Measurements from ENCODE around the gene NAV2.

NAV2 gene
- total RNA-seq: 1.3 to 1.9 reads per million in 2 donors

- DNase-seq: peak; percentile 50 to 84 (median 64)
Observed at GRCh38 chr11:19712281-19713195, at the start of gene NAV2. Gene NAV2 (plus strand): TSS chr11:19712837. CDS start chr11:19713696, 859 bp downstream.

DNA sequence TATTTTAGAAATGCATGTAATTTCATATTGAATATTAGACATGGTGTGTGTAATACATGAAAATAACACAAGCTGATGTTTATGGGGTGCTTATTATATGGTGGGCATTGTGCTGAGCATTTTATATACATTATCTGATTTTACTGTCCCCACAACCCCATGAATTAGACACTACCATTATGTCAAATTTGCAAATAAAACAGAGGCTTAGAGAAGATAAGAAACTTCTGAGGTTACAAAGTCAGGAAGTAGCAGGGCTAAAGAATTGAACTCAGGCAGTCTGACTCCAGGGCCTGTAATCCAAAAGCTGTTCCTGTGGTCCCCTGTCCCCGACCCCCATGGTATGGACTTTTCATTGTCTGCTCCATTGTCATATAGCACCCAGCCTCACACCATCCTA, 49.4 kb upstream of the NAV2 start:
- DNase-seq: no peak

DNA sequence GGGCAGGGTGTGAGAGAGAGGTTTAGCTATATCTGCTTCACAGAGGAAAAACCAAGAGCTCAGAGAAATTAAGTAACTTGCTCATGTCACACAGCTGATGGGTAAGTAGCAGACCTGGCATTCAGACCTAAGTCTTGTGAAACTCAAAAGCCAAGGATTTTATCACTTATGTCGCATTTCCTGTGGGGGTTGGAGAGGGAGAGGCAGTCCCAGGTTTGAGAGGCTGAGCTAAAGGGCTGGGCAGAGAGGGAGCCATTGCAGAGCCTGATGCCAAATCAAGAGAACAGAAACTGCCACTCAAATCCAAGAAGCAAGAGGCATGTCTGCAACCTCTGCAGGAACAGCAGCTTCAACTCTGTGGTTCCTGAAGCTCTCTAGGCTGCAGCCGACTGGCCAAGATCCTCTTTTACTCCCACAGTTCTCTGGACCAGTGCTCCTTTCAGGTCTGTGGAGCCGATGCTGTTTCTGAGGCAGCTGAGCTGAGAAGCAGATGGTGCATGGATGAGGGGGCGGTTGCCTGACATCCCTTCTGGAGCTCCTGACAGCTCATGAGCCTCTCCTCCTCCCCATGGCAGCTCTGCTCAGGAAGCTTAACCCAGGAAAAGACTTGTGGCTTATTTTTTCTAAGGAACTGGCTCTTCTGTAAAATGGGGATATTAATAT, 47.6 kb upstream of the NAV2 start:
- no peak for DNase-seq

GRCh38 chr11:19666951-19667350, 45.7 kb upstream of the NAV2 start:
- DNase-seq: no peak

- DNase-seq: no peak
Observed at GRCh38 chr11:19669511-19669910, 43.1 kb upstream of the NAV2 start.

GRCh38 chr11:19670030-19670791, 42.4 kb upstream of the NAV2 start:
- no peak for DNase-seq

DNA sequence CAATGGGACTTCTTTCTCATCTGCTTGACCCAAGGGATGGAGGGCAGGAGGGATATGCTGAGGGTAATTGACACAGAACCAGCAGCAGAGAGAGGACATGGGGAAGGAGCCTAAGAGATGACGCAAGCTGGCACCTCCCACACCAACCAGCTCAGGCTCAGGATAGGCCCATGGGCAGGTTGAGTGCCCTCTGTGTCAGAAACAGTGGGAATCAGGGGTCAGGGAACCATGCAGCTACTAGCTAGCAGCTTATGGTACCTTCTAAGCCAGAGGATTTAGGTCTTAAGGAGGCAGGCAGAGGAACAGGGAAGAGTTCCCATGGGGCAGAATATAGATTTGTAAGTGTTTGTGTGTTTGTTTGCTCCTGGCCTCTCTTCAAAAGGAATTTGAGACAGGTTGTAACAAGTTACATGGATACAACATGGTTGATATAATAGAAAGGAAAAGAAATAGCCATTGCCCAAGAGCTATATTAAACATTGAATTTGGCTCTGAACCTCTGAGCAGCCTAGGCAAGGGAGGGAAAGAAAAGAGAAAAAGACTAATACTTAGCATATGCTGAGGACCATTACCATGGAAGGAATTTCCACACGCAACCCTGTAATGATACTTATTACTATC, 39.9 kb upstream of the NAV2 start:
- DNase-seq: no peak

GRCh38 chr11:19673924-19674729, 38.5 kb upstream of the NAV2 start:
- no peak for DNase-seq

- peak in 1 of 5 experiments; percentile 7 for DNase-seq
Observed at GRCh38 chr11:19674836-19675235, 37.8 kb upstream of the NAV2 start.

DNA sequence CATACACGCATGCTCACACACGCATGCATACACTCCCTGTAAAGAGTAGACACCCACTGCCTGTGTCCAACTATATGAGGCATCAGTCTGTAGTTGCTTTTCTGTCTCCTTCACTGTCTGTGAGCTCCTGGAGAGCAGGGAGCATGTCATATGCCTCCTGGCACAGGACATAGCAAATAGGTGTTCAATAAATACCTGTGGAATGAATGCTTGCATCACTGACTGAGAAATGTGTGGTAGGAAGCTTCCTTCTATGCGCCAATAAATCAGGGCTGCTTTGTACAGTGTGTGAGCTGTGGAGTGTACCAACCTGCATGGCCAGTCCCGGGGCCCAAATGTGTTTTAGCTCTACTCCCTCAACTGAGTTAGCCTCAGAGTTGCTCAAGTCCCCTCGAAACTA, 37.2 kb upstream of the NAV2 start:
- DNase-seq: no peak

DNA sequence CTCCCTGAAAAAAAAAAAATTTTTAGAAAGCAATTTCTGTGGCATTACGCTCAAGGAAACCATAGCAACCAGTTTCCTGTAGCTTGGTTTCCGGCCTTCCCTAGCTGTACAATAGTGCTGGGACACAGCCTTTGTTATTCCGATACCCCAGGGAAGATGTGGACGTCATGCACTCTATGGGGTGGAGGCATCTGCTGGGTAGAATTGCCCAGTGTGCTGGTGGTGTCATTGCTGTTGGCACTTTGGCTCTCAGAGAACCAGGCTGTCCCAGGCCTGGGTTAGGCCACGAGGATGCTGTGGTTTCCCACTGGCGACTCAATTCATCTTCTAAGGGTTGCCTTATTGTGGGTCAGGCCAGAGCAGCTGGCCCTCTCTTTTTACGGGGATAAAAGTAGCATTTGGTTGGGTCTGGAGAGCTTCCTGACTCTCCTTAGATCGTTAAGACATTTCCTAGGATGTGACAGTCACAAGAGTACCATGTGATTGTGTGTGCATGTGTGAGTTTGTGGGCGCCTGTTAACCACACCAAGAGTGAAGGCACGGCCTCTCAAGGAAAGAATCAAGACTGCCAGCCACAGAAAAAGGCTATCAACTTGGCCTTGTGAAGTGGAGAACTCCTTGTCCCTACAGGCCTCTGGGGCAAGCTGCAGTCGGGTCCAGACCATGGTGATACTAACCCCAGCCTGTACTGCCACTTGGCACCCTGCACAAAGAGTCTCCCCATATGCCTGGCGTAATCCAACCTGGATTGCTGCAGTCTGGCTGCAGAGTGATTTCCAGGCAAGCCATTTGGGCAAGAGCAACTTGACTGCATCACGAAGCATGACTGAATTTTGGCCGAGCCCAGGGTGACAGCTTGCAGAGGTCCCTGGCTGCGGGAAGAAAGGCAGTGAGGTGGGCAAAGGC, 35.9 kb upstream of the NAV2 start:
- DNase-seq: no peak

- DNase-seq: no peak
Observed at GRCh38 chr11:19677381-19678080, 35.1 kb upstream of the NAV2 start.

GRCh38 chr11:19679952-19680828, 32.4 kb upstream of the NAV2 start:
- DNase-seq: no peak

DNA sequence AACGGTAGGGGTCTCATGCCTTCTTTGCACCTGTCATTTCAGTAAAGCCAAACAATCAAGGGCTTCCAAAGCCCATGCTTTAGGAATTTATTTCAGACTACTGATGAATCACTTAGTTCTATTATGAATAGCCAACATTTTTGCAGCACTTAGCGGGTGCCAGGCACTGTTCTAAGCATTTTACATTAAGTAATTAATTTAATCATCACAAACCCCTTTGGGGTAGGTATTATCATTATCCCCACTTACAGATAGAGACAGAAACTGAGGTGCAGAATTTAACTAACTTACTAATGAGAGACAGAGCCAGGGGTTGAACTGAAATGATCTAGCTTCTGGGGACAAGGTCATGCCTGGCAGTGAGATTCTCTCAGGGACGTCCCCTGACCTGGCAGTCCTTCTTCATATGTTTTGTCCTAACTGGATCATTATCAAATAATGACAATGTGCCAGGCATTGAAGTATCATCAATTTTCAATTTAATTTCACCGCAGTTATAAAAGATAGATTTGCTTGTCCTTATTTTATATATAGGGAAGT, 31.7 kb upstream of the NAV2 start:
- no peak for DNase-seq

DNA sequence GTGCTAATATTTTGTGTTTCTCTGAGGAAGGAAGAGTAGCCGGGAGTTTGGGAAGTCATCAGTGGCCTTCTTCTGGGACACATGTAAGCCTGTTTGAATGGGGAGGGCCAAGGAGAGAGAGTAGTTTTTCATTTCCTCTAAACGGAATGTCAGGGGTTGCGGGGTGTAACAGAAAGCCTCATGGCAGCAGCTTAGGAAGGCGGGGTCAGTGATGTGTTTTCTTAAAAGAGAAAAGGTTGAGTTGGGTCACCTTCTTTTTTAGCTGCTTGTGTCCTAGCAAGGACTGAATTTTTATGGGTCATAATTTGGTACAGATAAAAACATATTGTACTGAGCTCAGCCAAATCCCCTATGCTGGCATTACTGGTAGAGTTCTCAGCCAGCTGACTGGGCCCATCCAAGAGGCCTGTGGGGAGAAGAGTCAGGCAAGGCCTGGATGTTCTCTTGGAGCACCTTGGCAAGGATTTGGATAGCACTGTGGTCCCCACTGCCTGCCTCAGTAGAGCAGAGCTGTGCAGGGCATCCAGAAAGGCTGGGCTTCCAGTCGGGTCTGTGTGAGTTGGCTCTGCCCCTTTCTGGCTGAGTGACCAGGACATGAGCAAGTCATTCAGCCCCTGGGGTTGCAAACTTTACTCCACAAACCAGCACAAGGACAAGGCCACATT, 29.4 kb upstream of the NAV2 start:
- no peak for DNase-seq

DNA sequence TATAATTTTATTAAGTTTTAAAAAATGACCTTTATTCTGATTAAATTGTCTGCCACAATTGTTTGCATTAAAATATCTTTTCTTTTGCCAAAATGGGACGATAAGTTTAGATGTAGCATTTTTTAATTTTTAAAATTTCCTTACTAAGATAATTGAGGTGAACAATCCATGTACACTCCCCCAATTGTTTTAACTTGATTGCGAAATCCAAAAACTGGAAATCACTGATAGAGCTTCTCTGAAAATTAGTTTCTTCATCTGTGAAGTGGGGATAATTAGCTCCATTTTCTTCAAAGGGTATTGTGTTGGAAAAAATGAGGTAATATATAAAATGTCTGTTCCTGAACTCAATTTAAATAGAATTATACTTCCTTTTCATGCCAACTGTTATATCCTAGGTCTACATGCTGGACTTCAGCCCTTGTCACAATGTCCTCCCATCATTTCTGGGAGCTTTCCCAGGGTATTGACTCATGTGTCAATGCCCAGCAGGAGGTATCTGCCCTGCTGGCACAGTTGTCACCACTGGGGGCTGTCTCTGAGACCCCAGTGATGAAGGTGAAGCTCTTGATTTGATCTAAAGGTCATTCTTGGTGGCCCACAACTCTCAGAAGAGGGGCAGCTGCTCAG, 28.7 kb upstream of the NAV2 start:
- DNase-seq: no peak

DNA sequence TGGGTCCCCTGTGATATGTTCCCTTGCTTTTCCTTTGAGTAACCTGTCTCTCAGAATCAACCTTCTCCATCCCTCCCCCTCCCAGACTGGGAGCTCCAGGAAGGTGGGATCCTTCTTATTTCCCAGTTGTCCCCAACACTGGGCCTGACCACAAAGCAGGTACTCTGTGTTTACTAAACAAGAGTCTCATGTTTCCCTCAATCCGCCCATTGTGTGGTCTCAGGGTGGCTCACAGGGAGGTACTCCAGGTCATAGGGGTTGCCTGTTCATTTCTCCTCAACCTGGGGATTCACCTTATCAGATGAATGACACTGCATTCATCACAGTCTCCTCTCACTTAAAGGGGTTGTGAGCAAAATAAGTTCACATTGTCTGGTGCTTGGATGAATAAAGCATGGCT, 26.4 kb upstream of the NAV2 start:
- no peak for DNase-seq

DNA sequence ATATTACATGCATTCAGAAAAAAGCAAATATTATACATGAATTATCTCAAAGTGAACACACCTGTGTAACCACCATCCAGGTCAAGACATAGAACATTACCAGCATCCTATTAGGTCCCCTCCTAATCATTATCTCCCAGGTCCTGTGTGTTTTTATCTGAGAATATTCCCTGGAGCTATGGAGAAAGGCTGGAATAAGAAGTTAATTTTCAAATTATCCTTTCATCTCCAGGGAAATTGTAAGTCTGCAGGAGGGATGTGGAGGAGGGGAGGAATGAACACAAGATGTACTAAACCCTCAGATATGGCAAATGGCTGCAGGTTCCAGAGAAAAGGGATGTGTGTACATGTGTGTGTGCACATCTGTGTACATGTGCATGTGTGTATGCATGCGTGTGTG, 25.2 kb upstream of the NAV2 start:
- DNase-seq: no peak
